H1 (cell line): ENCODE results near the gene SLC38A8. TPM values are rescaled to one million over a fixed set of nuclear protein-coding genes. Genes with fewer than 3 reads are reported as not detected.

Experiments used
- ATF2 ChIP-seq: IDR thresholded peaks from 2 replicates; pipeline ENCODE4 v1.6.1; 2012; ENCODE audit warnings: low read length, inconsistent platforms
- GABPA ChIP-seq: IDR thresholded peaks from 2 replicates; pipeline ENCODE4 v1.6.1; 2011; ENCODE audit warnings: mild to moderate bottlenecking, low read length, moderate library complexity, borderline replicate concordance; ENCODE audit not compliant: insufficient read depth
- SIX5 ChIP-seq: IDR thresholded peaks from 2 replicates; pipeline ENCODE4 v1.6.1; 2011; ENCODE audit warnings: mild to moderate bottlenecking, low read depth, low read length
- USF2 ChIP-seq: IDR thresholded peaks from 2 replicates; pipeline ENCODE4 v1.6.1; 2011; ENCODE audit warnings: low read length, improper control_type of control experiment
- polyA plus RNA-seq, 7 experiments: library from polyadenylated mRNA; depleted of rRNA in 3 of 7; stranded (reverse) in 5 of 7; unstranded in 2 of 7; fragments of >200 nt in 5 of 7; fragments of 200-250 nt in 2 of 7; gene quantifications; 1 replicate in 5 of 7; 2 replicates in 1 of 7; 4 replicates in 1 of 7; pipeline versions ENCODE4 v1.2.1 to v1.2.3, GENCODE V29; 2011 to 2013; ENCODE audit warnings: missing spikeins in 2 of 7, mixed read lengths in 2 of 7
- total RNA-seq: library from RNA; stranded (reverse); fragmentation: NEBNext Ultra II Directional; extraction: Animal tissue kit (Norgen Biotek cat#: 25700); gene quantifications from 2 replicates; pipeline ENCODE4 v1.2.1, GENCODE V29; 2021

The SLC38A8 gene
- total and polyA plus RNA-seq, 2 of the 8 experiments (the other 6 are each of a cell fraction or from before 2014, with no cell fraction given): 0.08 TPM; not detected in 1

GRCh38 chr16:84049403-84050060 is 6.9 kb upstream of the SLC38A8 start (continued):
- TF ChIP-seq USF2 (no peak), ATF2 (no peak), SIX5 (no peak), GABPA (no peak)
- TF ChIP-seq, all 59 proteins: peak for 0
